Loucy (cell line): ENCODE data around the gene EIF4E2.

Experiments used
- H2AFZ ChIP-seq: fragments of 200-600 bp; sonication (generic); 2 replicates; pipeline ENCODE4 v1.6.0; 2016; ENCODE audit warnings: antibody characterized with exemption, mild to moderate bottlenecking, low read length, moderate library complexity
- H3F3A ChIP-seq: fragments of 200-600 bp; 2 replicates; pipeline ENCODE4 v1.6.0; 2016; ENCODE audit warnings: antibody characterized with exemption, low read depth, mild to moderate bottlenecking
- H3K27me3 ChIP-seq: fragments of 200-600 bp; sonication (generic); 2 replicates; pipeline ENCODE4 v1.6.1; 2014; ENCODE audit warnings: low read length, mild to moderate bottlenecking; ENCODE audit not compliant: insufficient read depth, poor library complexity, severe bottlenecking
- H3K36me3 ChIP-seq: fragments of 200-600 bp; sonication (generic); 2 replicates; pipeline ENCODE4 v1.6.1; 2016; ENCODE audit warnings: low read length; ENCODE audit not compliant: insufficient read depth
- H3K4me1 ChIP-seq: fragments of 200-600 bp; sonication (generic); 2 replicates; pipeline ENCODE4 v1.5.1; 2014; ENCODE audit warnings: low read length, mild to moderate bottlenecking; ENCODE audit not compliant: insufficient read depth, poor library complexity, severe bottlenecking
- H3K4me2 ChIP-seq: fragments of 200-600 bp; sonication (generic); 2 replicates; pipeline ENCODE4 v1.6.0; 2014; ENCODE audit warnings: antibody characterized with exemption, low read length, low read depth, mild to moderate bottlenecking; ENCODE audit not compliant: poor library complexity, severe bottlenecking
- H3K4me3 ChIP-seq: fragments of 200-600 bp; sonication (generic); 2 replicates; pipeline ENCODE4 v1.5.1; 2014; ENCODE audit warnings: low read length, mild to moderate bottlenecking, mixed read lengths; ENCODE audit not compliant: poor library complexity, severe bottlenecking
- H3K79me2 ChIP-seq: fragments of 200-600 bp; sonication (generic); 2 replicates; pipeline ENCODE4 v1.6.1; 2014; ENCODE audit warnings: low read length; ENCODE audit not compliant: insufficient read depth
- H3K9ac ChIP-seq: fragments of 200-600 bp; sonication (generic); 2 replicates; pipeline ENCODE4 v1.6.0; 2014; ENCODE audit warnings: mild to moderate bottlenecking, low read depth, low read length, moderate library complexity; ENCODE audit not compliant: poor library complexity, severe bottlenecking
- H3K9me2 ChIP-seq: fragments of 200-600 bp; sonication (generic); replicated peaks from 2 replicates; pipeline ENCODE4 v1.6.1; 2016; ENCODE audit warnings: low read depth, low read length, mixed read lengths
- H3K9me3 ChIP-seq: fragments of 200-600 bp; sonication (generic); 2 replicates; pipeline ENCODE4 v1.6.1; 2014; ENCODE audit warnings: mild to moderate bottlenecking, antibody characterized with exemption, low read length, low read depth; ENCODE audit not compliant: insufficient read depth
- H4K20me1 ChIP-seq: fragments of 200-600 bp; sonication (generic); 2 replicates; pipeline ENCODE4 v1.6.0; 2014; ENCODE audit warnings: antibody characterized with exemption, low read length, mild to moderate bottlenecking; ENCODE audit not compliant: insufficient read depth, poor library complexity, severe bottlenecking
- CTCF ChIP-seq: fragments of 200-600 bp; sonication (generic); conservative IDR thresholded peaks from 2 replicates; pipeline ENCODE4 v1.5.1; 2014; ENCODE audit warnings: mild to moderate bottlenecking, antibody characterized with exemption, low read length
- EZH2phosphoT487 ChIP-seq: fragments of 200-600 bp; IDR thresholded peaks from 2 replicates; pipeline ENCODE4 v1.6.1; 2018; ENCODE audit warnings: antibody characterized with exemption, mild to moderate bottlenecking, moderate library complexity, borderline replicate concordance

EIF4E2 gene

DNA sequence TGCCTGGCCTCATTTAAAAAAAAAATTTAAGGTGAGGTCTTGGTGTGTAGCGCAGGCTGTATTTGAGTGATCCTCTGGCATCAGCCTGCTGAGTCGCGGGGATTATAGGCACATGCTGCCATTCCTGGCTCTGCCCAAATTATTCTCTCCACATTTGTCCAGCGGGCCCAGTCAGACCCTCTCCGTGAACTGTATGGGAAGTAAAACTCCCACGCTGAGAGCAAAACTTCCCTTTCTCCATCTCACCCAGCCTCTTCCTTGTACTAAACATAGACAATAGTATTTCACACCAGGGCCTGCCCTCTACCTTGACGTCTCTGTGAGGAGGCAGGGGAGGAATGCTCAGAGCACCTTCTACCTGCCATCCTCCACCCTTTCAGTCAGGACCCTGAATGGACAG lies 37.0 kb downstream of the EIF4E2 start:
- H3K79me2 ChIP-seq: no peaks in the 10 kb centered on the region
- no peaks in the 10 kb centered on the region for H3K9me3 ChIP-seq
- H3K4me3 ChIP-seq: no peak overlapping the region
- no peak overlapping the region for H3K9ac ChIP-seq
- H4K20me1 ChIP-seq: no peaks in the 10 kb centered on the region
- H3K27me3 ChIP-seq: no peaks in the 10 kb centered on the region
- no peak overlapping the region for H3K4me2 ChIP-seq
- no peak for TF ChIP-seq CTCF
- no peaks in the 10 kb centered on the region for H3K4me1 ChIP-seq
- H3F3A ChIP-seq: no peaks in the 10 kb centered on the region
- H3K36me3 ChIP-seq: no peaks in the 10 kb centered on the region
- H3K9me2 ChIP-seq: no peaks in the 10 kb centered on the region
- no peak overlapping the region for H2AFZ ChIP-seq

DNA sequence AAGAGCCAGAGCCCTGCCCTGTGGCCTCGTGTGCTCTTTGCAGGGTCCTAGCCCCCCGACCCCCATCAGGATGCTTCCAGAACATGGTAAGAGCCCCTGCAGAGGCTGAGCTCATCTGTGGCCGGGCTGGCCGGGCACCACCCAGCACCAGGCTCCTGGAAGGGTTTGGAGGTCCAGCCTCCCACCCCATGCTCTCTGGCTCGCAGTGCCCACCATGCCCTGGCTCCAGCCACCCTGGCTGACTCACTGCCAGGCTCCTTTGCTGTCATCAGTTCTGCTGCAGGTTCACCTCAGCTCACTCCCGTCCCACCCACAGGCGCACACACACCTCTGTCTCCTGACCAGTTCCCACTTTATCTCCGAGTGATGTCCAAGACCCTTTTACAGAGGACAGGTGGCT lies 37.5 kb downstream of the EIF4E2 start:
- Histone ChIP-seq H3K36me3 (no peaks in the 10 kb centered on the region), H3K4me3 (no peak overlapping the region), H3K9me3 (no peaks in the 10 kb centered on the region), H3K4me2 (no peak overlapping the region), H3K79me2 (no peaks in the 10 kb centered on the region), H3K9ac (no peak overlapping the region), H3K9me2 (no peaks in the 10 kb centered on the region), H3F3A (no peaks in the 10 kb centered on the region), H3K27me3 (no peaks in the 10 kb centered on the region), H4K20me1 (no peaks in the 10 kb centered on the region), H2AFZ (no peak overlapping the region), H3K4me1 (peaks cover 3% of the 10 kb centered on the region)
- no peak for TF ChIP-seq CTCF
- no peak for TF ChIP-seq EZH2phosphoT487

DNA sequence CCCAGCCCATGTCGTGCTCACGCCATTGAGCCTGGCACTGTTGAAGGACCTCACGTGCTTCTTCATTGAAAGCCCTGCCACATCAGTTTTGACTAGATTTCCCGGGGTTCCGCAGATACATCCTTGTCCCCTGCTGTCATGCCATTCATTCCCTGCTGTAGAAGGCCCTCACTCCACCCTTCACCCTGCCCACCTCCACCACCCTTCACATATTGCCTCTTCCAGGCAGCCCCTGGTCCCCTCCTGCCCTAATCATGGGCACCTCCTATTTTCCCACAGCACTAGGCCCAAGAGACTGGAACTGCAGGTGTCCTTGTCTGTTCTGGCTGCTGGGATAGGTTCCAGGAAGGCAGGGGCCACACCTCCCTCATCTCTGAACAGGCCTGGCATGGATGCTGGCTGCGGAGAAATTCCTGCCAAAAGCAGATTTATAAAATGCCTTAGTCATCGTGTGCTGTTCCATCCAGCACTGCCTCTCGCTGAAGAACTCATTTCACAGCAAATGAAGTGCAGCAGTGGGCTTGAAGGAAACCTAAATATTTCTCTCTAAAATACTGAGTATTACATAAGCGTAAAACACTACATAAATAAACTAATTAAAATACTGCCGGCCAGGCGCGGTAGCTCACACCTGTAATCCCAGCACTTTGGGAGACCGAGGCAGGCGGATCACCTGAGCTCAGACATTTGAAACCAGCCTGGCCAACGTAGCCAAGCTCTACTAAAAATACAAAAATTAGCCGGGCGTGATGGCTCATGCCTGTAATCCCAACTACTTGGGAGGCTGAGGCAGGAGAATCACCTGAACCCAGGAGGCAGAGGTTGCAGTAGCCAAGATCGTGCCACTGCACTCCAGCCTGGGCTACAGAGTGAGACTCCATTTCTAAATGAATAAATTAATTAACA lies 38.4 kb downstream of the EIF4E2 start:
- TF ChIP-seq CTCF (no peak), EZH2phosphoT487 (no peak)
- Histone ChIP-seq H2AFZ (no peak overlapping the region), H3K9me3 (no peaks in the 10 kb centered on the region), H3K9me2 (no peaks in the 10 kb centered on the region), H3K27me3 (no peaks in the 10 kb centered on the region), H3K4me1 (peaks cover 5% of the 10 kb centered on the region), H3K4me3 (no peak overlapping the region), H3F3A (no peaks in the 10 kb centered on the region), H3K36me3 (no peaks in the 10 kb centered on the region), H4K20me1 (no peaks in the 10 kb centered on the region), H3K79me2 (no peaks in the 10 kb centered on the region), H3K9ac (no peak overlapping the region), H3K4me2 (no peak overlapping the region)
